Measurements from ENCODE around the gene SH2D1B. TPM values are rescaled to one million over a fixed set of nuclear protein-coding genes. Genes with fewer than 3 reads are reported as not detected.

SH2D1B gene
- total and polyA plus RNA-seq, 4 donors: 0.17 to 0.84 (median 0.30) TPM

DNA sequence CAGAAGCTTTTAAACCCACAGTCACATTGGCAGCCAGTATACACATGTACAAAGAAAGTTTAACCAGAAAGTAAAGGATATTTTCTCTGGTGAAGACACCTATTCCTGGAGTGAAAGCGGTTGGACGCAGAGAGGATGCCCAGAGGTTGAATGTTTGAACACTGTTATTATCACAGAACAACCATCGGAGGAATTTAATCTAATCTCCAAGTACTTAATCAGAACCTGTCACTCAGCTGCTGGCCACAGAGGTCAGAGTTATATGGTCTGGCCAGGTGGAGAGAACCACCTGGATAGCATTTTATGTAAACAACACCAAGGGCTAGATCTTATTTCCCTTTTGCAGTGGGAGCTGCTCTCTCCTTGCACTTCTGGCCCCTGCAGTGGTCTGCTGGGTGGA lies 64.7 kb downstream of the SH2D1B start:
- WGBS: 63% methylated on average over 3 of the region's 3 CpGs
- no peak overlapping the region for H3K4me3 ChIP-seq (ENCODE audit: low read depth in 1 of 3, low read length in 3 of 3)
- no peak overlapping the region for H3K9ac ChIP-seq (ENCODE audit: low read depth in 1 of 2, low read length in 2 of 2)
- H3K36me3 ChIP-seq (ENCODE audit: control insufficient read depth in 4 of 4, insufficient read depth in 3 of 4, low read depth in 1 of 4, low read length in 3 of 4): peaks cover 2 to 5% (median 3%) of the 10 kb centered on the region in 4 donors
- H3K27me3 ChIP-seq (ENCODE audit: control insufficient read depth in 4 of 4, insufficient read depth in 4 of 4, low read length in 3 of 4): no peaks in the 10 kb centered on the region
- H3K4me1 ChIP-seq (ENCODE audit: control insufficient read depth in 4 of 4, insufficient read depth in 4 of 4, low read length in 3 of 4): no peaks in the 10 kb centered on the region
- TF ChIP-seq, protein P1, sequence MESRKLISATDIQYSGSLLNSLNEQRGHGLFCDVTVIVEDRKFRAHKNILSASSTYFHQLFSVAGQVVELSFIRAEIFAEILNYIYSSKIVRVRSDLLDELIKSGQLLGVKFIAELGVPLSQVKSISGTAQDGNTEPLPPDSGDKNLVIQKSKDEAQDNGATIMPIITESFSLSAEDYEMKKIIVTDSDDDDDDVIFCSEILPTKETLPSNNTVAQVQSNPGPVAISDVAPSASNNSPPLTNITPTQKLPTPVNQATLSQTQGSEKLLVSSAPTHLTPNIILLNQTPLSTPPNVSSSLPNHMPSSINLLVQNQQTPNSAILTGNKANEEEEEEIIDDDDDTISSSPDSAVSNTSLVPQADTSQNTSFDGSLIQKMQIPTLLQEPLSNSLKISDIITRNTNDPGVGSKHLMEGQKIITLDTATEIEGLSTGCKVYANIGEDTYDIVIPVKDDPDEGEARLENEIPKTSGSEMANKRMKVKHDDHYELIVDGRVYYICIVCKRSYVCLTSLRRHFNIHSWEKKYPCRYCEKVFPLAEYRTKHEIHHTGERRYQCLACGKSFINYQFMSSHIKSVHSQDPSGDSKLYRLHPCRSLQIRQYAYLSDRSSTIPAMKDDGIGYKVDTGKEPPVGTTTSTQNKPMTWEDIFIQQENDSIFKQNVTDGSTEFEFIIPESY (IDR thresholded peaks at IDR 0.05): no peak
- TF ChIP-seq TAF1 (conservative IDR thresholded peaks at IDR 0.05): no peak
- no peak for TF ChIP-seq RAD21 (IDR thresholded peaks at IDR 0.05)
- no peak for TF ChIP-seq RXRA (IDR thresholded peaks at IDR 0.05)
- TF ChIP-seq, protein P2, sequence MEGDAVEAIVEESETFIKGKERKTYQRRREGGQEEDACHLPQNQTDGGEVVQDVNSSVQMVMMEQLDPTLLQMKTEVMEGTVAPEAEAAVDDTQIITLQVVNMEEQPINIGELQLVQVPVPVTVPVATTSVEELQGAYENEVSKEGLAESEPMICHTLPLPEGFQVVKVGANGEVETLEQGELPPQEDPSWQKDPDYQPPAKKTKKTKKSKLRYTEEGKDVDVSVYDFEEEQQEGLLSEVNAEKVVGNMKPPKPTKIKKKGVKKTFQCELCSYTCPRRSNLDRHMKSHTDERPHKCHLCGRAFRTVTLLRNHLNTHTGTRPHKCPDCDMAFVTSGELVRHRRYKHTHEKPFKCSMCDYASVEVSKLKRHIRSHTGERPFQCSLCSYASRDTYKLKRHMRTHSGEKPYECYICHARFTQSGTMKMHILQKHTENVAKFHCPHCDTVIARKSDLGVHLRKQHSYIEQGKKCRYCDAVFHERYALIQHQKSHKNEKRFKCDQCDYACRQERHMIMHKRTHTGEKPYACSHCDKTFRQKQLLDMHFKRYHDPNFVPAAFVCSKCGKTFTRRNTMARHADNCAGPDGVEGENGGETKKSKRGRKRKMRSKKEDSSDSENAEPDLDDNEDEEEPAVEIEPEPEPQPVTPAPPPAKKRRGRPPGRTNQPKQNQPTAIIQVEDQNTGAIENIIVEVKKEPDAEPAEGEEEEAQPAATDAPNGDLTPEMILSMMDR (IDR thresholded peaks at IDR 0.05; ENCODE audit: low read depth, low read length, missing input control): no peak
- TF ChIP-seq, protein P3, sequence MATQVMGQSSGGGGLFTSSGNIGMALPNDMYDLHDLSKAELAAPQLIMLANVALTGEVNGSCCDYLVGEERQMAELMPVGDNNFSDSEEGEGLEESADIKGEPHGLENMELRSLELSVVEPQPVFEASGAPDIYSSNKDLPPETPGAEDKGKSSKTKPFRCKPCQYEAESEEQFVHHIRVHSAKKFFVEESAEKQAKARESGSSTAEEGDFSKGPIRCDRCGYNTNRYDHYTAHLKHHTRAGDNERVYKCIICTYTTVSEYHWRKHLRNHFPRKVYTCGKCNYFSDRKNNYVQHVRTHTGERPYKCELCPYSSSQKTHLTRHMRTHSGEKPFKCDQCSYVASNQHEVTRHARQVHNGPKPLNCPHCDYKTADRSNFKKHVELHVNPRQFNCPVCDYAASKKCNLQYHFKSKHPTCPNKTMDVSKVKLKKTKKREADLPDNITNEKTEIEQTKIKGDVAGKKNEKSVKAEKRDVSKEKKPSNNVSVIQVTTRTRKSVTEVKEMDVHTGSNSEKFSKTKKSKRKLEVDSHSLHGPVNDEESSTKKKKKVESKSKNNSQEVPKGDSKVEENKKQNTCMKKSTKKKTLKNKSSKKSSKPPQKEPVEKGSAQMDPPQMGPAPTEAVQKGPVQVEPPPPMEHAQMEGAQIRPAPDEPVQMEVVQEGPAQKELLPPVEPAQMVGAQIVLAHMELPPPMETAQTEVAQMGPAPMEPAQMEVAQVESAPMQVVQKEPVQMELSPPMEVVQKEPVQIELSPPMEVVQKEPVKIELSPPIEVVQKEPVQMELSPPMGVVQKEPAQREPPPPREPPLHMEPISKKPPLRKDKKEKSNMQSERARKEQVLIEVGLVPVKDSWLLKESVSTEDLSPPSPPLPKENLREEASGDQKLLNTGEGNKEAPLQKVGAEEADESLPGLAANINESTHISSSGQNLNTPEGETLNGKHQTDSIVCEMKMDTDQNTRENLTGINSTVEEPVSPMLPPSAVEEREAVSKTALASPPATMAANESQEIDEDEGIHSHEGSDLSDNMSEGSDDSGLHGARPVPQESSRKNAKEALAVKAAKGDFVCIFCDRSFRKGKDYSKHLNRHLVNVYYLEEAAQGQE (IDR thresholded peaks at IDR 0.05): no peak
- TF ChIP-seq, protein P4, sequence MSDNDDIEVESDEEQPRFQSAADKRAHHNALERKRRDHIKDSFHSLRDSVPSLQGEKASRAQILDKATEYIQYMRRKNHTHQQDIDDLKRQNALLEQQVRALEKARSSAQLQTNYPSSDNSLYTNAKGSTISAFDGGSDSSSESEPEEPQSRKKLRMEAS (IDR thresholded peaks at IDR 0.05): no peak
- TF ChIP-seq EGR1 (IDR thresholded peaks at IDR 0.05; ENCODE audit: low read depth in 2 of 2): no peak
- no peak for TF ChIP-seq JUND (IDR thresholded peaks at IDR 0.05)
- TF ChIP-seq HNF4G (IDR thresholded peaks at IDR 0.05): no peak
- no peak for TF ChIP-seq NR2F2 (IDR thresholded peaks at IDR 0.05)
- TF ChIP-seq HNF4A (conservative IDR thresholded peaks at IDR 0.05): no peak
- no peak for TF ChIP-seq GABPA (IDR thresholded peaks at IDR 0.05 in 1 of 2, conservative IDR thresholded peaks at IDR 0.05 in 1 of 2)
- TF ChIP-seq YY1 (IDR thresholded peaks at IDR 0.05): no peak
- TF ChIP-seq, protein P5, sequence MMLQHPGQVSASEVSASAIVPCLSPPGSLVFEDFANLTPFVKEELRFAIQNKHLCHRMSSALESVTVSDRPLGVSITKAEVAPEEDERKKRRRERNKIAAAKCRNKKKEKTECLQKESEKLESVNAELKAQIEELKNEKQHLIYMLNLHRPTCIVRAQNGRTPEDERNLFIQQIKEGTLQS (IDR thresholded peaks at IDR 0.05): no peak
- no peak for TF ChIP-seq FOXA1 (IDR thresholded peaks at IDR 0.05)
- TF ChIP-seq FOXA2 (IDR thresholded peaks at IDR 0.05): no peak
- no peak for TF ChIP-seq SP1 (IDR thresholded peaks at IDR 0.05)
- no peak overlapping the region for H3K27ac ChIP-seq (ENCODE audit: low read depth in 1 of 2, low read length in 2 of 2)
- DNase-seq (ENCODE audit: low spot score): no peak
- H3K9me3 ChIP-seq (ENCODE audit: control insufficient read depth in 4 of 4, low read length in 3 of 4): no peaks in the 10 kb centered on the region

Other genes with a start within 250 kb of the SH2D1B start
- gene SPATA46, start 35.3 kb downstream of the SH2D1B start, total RNA-seq: not detected
- gene SPATA46, start 35.3 kb downstream of the SH2D1B start, polyA plus RNA-seq: under 1 TPM; 0.06 to 0.17 TPM
- 10 to 100 TPM in 1 of 2 donors, 1 to 10 TPM in 1; 2.2 to 25.2 TPM for gene C1orf226, start 30.4 kb downstream of the SH2D1B start, total RNA-seq
- gene C1orf226, start 30.4 kb downstream of the SH2D1B start, polyA plus RNA-seq: 10 to 100 TPM in 1 of 2 donors, 1 to 10 TPM in 1; 4.8 to 16.9 TPM
- gene UHMK1, start 85.7 kb upstream of the SH2D1B start, total RNA-seq: 10 to 100 TPM; 53.4 to 64.3 TPM
- gene UHMK1, start 85.7 kb upstream of the SH2D1B start, polyA plus RNA-seq: 10 to 100 TPM; 15.8 to 20.4 TPM
- 100 to 1,000 TPM in 1 of 2 donors, 10 to 100 TPM in 1; 28.9 to 120 TPM for gene UAP1, start 149.6 kb upstream of the SH2D1B start, total RNA-seq
- gene UAP1, start 149.6 kb upstream of the SH2D1B start, polyA plus RNA-seq: 10 to 100 TPM; 50.6 to 52.8 TPM
- gene DDR2, start 220.3 kb upstream of the SH2D1B start, total RNA-seq: 1 to 10 TPM; 2.7 to 6.4 TPM
- 1 to 10 TPM; 1.2 to 1.5 TPM for gene DDR2, start 220.3 kb upstream of the SH2D1B start, polyA plus RNA-seq